SU-DHL-6 (cell line): Measurements from ENCODE around the gene CARD19.

ENCODE experiments used
- CTCF ChIP-seq: fragments of 200-600 bp; sonication (generic); IDR thresholded peaks from one replicate; pipeline ENCODE4 v1.5.1; 2017; ENCODE audit warnings: antibody characterized with exemption, mild to moderate bottlenecking, low read length, moderate library complexity; ENCODE audit not compliant: insufficient read depth, poor library complexity, severe bottlenecking
- EZH2phosphoT487 ChIP-seq: fragments of 200-600 bp; sonication (generic), shearing (Covaris generic); conservative IDR thresholded peaks from 2 replicates; pipeline ENCODE4 v1.6.1; 2018; ENCODE audit warnings: mild to moderate bottlenecking, antibody characterized with exemption, low read length, moderate library complexity, mixed read lengths

GRCh38 chr9:93110311-93110855 is 14.4 kb downstream of the CARD19 start:
- no peak for TF ChIP-seq CTCF
- no peak for TF ChIP-seq EZH2phosphoT487
